K562 (cell line): ENCODE data around the gene UBXN6. TPM values are rescaled to one million over a fixed set of nuclear protein-coding genes. Genes with fewer than 3 reads are reported as not detected.

Experiments
- CREB1 ChIP-seq, 2 experiments: sonication (generic) in 1 of 2; formaldehyde crosslinking in 1 of 2; IDR thresholded peaks; 2 replicates each; pipeline versions ENCODE4 v1.6.1 to v1.8.0; 2012 to 2022; ENCODE audit warnings: inconsistent platforms in 1 of 2, mild to moderate bottlenecking in 1 of 2, missing genetic modification reagents in 1 of 2, moderate library complexity in 1 of 2
- KAT7 ChIP-seq: sonication (generic); formaldehyde crosslinking; IDR thresholded peaks from 2 replicates; pipeline ENCODE4 v1.8.0; 2022; ENCODE audit warnings: missing genetic modification reagents, mild to moderate bottlenecking, borderline replicate concordance
- ZBTB8A ChIP-seq: fragments of 450-650 bp; IDR thresholded peaks from 2 replicates; pipeline ENCODE4 v1.6.1; 2018; ENCODE audit warnings: mild to moderate bottlenecking, moderate library complexity; ENCODE audit not compliant: partially characterized antibody
- polyA plus RNA-seq, 8 experiments: library from polyadenylated mRNA; depleted of rRNA in 4 of 8; stranded (reverse) in 5 of 8; unstranded in 3 of 8; fragments of >200 nt; fragmentation: Nextera tagmentation in 2 of 8; fragmentation: Illumina TruSeq in 1 of 8; extraction: Ambion mirVana in 2 of 8; extraction: Trizol in 1 of 8; gene quantifications; 2 replicates each; pipeline versions ENCODE4 v1.2.1 to v1.2.3, GENCODE V29; 2011 to 2014; ENCODE audit warnings: inconsistent platforms in 1 of 8, missing spikeins in 1 of 8
- total RNA-seq, 7 experiments: library from RNA; depleted of rRNA in 6 of 7; stranded (reverse); fragments of >200 nt in 6 of 7; fragmentation: Illumina TruSeq in 2 of 7; extraction: Trizol in 2 of 7; gene quantifications; 2 replicates each; pipeline versions ENCODE4 v1.2.1 to v1.2.3, GENCODE V29; 2011 to 2021; ENCODE audit warnings: low replicate concordance in 1 of 7
- TF ChIP-seq, protein P1 (sequence below): fragments of 450-650 bp; IDR thresholded peaks from 2 replicates; pipeline ENCODE4 v1.6.1; 2018; ENCODE audit not compliant: partially characterized antibody
- TF ChIP-seq, protein P2 (sequence below): sonication (generic); formaldehyde crosslinking; IDR thresholded peaks from 2 replicates; pipeline ENCODE4 v1.8.0; 2022; ENCODE audit warnings: mild to moderate bottlenecking, missing genetic modification reagents
- TF ChIP-seq, protein P3 (sequence below): fragments of 450-650 bp; IDR thresholded peaks from 2 replicates; pipeline ENCODE4 v1.6.1; 2016; ENCODE audit warnings: antibody characterized with exemption

UBXN6 gene
- total and polyA plus RNA-seq, 9 of the 15 experiments (the other 6 are each of a cell fraction or from before 2014, with no cell fraction given), result 0.48 to 90.2 (median 29.5) TPM

DNA sequence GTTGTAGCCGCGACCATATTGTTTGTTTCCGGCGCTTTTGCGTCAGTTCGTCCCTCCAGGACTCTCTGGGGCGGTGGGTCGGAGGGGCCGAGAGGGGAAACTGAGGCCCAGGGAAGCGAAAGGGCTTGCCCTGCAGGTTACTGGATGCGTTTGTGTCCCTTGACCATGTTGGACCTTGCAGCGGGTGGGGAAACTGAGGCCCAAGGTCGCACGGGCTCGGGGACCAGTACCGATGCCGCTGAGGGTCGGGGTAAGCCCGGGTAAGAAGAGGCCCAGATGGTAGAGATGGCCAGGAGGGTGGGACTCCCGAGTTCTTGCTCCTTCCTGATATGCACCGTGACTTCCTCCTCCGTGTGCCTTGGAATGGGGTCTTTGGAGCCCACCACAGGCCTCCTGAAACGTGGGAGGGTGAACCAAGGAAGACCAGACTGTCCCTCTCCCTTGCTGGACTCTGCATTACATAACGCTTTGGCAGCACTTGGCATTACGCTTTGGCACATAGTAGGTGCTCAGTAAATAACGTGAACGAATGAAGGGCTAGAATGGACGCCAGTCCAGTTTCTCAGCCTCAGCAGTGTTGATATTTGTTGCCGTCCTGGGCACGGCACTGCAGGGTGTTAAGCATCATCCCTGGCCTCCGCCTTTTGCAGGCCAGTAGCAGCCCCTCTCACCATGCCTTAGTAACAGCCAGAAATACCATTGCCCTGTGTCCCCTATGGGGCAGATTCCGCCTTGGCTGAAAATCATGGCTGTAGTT is 54.4 kb downstream of the UBXN6 start (continued):
- TF ChIP-seq, protein P1, sequence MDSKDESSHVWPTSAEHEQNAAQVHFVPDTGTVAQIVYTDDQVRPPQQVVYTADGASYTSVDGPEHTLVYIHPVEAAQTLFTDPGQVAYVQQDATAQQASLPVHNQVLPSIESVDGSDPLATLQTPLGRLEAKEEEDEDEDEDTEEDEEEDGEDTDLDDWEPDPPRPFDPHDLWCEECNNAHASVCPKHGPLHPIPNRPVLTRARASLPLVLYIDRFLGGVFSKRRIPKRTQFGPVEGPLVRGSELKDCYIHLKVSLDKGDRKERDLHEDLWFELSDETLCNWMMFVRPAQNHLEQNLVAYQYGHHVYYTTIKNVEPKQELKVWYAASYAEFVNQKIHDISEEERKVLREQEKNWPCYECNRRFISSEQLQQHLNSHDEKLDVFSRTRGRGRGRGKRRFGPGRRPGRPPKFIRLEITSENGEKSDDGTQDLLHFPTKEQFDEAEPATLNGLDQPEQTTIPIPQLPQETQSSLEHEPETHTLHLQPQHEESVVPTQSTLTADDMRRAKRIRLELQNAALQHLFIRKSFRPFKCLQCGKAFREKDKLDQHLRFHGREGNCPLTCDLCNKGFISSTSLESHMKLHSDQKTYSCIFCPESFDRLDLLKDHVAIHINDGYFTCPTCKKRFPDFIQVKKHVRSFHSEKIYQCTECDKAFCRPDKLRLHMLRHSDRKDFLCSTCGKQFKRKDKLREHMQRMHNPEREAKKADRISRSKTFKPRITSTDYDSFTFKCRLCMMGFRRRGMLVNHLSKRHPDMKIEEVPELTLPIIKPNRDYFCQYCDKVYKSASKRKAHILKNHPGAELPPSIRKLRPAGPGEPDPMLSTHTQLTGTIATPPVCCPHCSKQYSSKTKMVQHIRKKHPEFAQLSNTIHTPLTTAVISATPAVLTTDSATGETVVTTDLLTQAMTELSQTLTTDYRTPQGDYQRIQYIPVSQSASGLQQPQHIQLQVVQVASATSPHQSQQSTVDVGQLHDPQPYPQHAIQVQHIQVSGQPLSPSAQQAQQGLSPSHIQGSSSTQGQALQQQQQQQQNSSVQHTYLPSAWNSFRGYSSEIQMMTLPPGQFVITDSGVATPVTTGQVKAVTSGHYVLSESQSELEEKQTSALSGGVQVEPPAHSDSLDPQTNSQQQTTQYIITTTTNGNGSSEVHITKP, result no peak
- TF ChIP-seq CREB1 (IDR thresholded peaks at IDR 0.05) (no peak), CREB1 (CRISPR knock-in tag; IDR thresholded peaks at IDR 0.05) (peak; percentile 35; the same call in 1 of the 2 replicates), KAT7 (CRISPR knock-in tag) (peak; percentile 78), ZBTB8A (no peak)
- TF ChIP-seq, protein P2, sequence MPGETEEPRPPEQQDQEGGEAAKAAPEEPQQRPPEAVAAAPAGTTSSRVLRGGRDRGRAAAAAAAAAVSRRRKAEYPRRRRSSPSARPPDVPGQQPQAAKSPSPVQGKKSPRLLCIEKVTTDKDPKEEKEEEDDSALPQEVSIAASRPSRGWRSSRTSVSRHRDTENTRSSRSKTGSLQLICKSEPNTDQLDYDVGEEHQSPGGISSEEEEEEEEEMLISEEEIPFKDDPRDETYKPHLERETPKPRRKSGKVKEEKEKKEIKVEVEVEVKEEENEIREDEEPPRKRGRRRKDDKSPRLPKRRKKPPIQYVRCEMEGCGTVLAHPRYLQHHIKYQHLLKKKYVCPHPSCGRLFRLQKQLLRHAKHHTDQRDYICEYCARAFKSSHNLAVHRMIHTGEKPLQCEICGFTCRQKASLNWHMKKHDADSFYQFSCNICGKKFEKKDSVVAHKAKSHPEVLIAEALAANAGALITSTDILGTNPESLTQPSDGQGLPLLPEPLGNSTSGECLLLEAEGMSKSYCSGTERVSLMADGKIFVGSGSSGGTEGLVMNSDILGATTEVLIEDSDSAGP, result 0 out of 2 replicates have a peak, but pooled peaks have one; percentile 18
- TF ChIP-seq, protein P3, sequence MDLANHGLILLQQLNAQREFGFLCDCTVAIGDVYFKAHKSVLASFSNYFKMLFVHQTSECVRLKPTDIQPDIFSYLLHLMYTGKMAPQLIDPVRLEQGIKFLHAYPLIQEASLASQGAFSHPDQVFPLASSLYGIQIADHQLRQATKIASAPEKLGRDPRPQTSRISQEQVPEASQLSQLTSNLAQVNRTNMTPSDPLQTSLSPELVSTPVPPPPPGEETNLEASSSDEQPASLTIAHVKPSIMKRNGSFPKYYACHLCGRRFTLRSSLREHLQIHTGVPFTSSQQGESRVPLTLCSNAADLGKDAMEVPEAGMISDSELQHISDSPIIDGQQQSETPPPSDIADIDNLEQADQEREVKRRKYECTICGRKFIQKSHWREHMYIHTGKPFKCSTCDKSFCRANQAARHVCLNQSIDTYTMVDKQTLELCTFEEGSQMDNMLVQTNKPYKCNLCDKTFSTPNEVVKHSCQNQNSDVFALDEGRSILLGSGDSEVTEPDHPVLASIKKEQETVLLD, result no peak
